Measurements from ENCODE around the gene SYNE4.

Gene SYNE4

GRCh38 chr19:35978832-35979365 lies 29.7 kb downstream of the SYNE4 start:
- no peak for TF ChIP-seq PAX5 (IDR thresholded peaks at IDR 0.05; ENCODE audit: insufficient read depth, low read length, severe bottlenecking)
- TF ChIP-seq TAF1 (IDR thresholded peaks at IDR 0.05; ENCODE audit: low read depth, low read length) = no peak
- no peak for TF ChIP-seq POLR2A (IDR thresholded peaks at IDR 0.05; ENCODE audit: low read depth, low read length)
- FAIRE-seq = no peak
- DNase-seq (ENCODE audit: insufficient read length, low spot score) = no peak

DNA sequence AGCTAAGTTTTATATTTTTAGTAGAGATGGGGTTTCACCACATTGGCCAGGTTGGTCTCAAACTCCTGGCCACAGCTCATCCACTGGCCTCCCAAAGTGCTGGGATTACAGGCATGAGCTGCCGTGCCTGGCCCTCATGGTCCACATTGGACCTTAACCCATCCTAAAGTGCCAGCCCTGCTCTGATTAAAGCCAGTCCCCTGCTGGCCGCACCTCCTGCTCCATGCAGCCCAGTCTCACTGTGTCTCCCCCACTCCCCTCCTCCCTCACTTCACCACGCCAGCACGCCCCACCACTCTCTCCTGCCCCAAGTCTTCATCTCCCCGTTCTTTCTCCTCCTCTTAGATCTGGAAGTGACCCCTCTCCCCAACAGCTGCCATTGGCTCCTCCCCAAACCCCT lies 30.3 kb downstream of the SYNE4 start:
- no peak for FAIRE-seq
- DNase-seq (ENCODE audit: insufficient read length, low spot score) = no peak
- no peak for TF ChIP-seq POU2F2 (IDR thresholded peaks at IDR 0.05; ENCODE audit: low read depth, low read length)
- TF ChIP-seq POLR2A (IDR thresholded peaks at IDR 0.05; ENCODE audit: low read depth, low read length) = no peak
- TF ChIP-seq PAX5 (IDR thresholded peaks at IDR 0.05; ENCODE audit: insufficient read depth, low read length, severe bottlenecking) = no peak
- no peak for TF ChIP-seq SPI1 (IDR thresholded peaks at IDR 0.05; ENCODE audit: low read depth, low read length)
- TF ChIP-seq POLR2AphosphoS5 (IDR thresholded peaks at IDR 0.05; ENCODE audit: low read depth, low read length) = no peak
- no peak for TF ChIP-seq TAF1 (IDR thresholded peaks at IDR 0.05; ENCODE audit: low read depth, low read length)

DNA sequence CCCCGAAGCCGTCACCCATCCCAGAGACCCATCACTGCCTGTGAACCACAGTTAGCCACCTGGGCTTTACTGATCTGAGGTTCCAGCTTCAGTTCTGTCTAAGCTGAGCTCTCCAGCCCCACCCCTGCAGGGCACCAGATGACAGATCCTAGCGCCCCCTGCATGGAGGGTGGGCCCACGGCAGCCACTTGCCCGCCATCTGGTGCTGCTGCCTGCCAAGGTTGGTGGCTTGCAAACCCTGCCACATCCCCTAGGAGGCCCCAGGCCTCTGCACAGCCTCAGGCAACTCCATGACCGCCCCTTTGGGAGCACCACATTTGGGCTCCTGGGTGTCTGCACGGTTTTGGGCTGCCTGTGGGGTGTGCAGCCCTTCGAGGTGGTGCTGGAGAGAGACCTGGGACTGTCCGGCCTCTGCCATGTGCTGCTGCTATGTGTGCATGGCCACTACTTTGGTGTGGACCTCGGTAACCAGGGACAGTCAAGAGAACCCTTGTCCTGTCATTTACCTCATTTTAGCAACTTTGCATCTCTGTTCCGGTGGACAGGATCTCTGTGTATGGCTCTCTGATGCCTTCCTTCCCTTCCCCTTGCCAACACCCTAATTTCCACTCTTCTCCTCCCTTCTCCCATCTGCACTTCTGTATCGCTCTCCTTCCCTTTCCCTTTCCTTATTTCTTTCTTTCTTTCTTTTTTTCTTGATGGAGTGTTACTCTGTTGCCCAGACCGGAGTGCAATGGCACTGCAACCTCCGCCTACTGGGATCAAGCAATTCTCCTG lies 31.0 kb downstream of the SYNE4 start:
- TF ChIP-seq POLR2A (IDR thresholded peaks at IDR 0.05; ENCODE audit: low read depth, low read length) = no peak
- TF ChIP-seq PAX5 (IDR thresholded peaks at IDR 0.05; ENCODE audit: insufficient read depth, low read length, severe bottlenecking) = no peak
- no peak for TF ChIP-seq POU2F2 (IDR thresholded peaks at IDR 0.05; ENCODE audit: low read depth, low read length)
- no peak for TF ChIP-seq POLR2AphosphoS5 (IDR thresholded peaks at IDR 0.05; ENCODE audit: low read depth, low read length)
- TF ChIP-seq TAF1 (IDR thresholded peaks at IDR 0.05; ENCODE audit: low read depth, low read length) = no peak
- no peak for TF ChIP-seq SPI1 (IDR thresholded peaks at IDR 0.05; ENCODE audit: low read depth, low read length)
- no peak for DNase-seq (ENCODE audit: insufficient read length, low spot score)
- FAIRE-seq = no peak

GRCh38 chr19:35975608-35976214 lies 32.9 kb downstream of the SYNE4 start:
- TF ChIP-seq SPI1 (IDR thresholded peaks at IDR 0.05; ENCODE audit: low read depth, low read length) = no peak
- no peak for TF ChIP-seq POLR2A (IDR thresholded peaks at IDR 0.05; ENCODE audit: low read depth, low read length)
- no peak for TF ChIP-seq TAF1 (IDR thresholded peaks at IDR 0.05; ENCODE audit: low read depth, low read length)
- TF ChIP-seq PAX5 (IDR thresholded peaks at IDR 0.05; ENCODE audit: insufficient read depth, low read length, severe bottlenecking) = no peak
- TF ChIP-seq POLR2AphosphoS5 (IDR thresholded peaks at IDR 0.05; ENCODE audit: low read depth, low read length) = no peak
- TF ChIP-seq POU2F2 (IDR thresholded peaks at IDR 0.05; ENCODE audit: low read depth, low read length) = no peak
- DNase-seq (ENCODE audit: insufficient read length, low spot score) (no peak), FAIRE-seq (no peak)

GRCh38 chr19:35973487-35973886 lies 35.1 kb downstream of the SYNE4 start:
- FAIRE-seq = no peak
- no peak for DNase-seq (ENCODE audit: insufficient read length, low spot score)
- TF ChIP-seq POLR2AphosphoS5 (IDR thresholded peaks at IDR 0.05; ENCODE audit: low read depth, low read length) (no peak), PAX5 (IDR thresholded peaks at IDR 0.05; ENCODE audit: insufficient read depth, low read length, severe bottlenecking) (no peak), SPI1 (IDR thresholded peaks at IDR 0.05; ENCODE audit: low read depth, low read length) (no peak)

DNA sequence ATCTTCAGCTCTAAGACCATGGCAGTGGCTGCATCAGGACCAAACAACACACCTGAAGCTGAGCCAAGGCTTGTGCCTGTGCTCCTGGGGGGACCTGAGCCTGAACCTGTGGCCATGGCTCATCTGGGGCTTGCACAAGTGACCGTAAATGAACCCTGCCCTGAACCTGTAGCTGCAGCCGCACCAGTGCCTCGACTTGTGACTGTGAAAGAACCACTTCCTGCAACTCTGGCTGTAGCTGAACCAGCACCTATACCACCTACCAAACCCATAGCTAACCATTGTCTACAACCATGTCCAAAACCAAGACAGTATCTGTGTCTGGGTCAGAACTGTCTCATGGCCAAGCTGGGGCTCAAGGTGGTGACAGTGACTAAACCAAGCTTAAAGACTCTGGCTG lies 41.8 kb downstream of the SYNE4 start:
- FAIRE-seq (no peak), DNase-seq (ENCODE audit: insufficient read length, low spot score) (no peak)
- TF ChIP-seq TAF1 (IDR thresholded peaks at IDR 0.05; ENCODE audit: low read depth, low read length) = no peak
- TF ChIP-seq SPI1 (IDR thresholded peaks at IDR 0.05; ENCODE audit: low read depth, low read length) = no peak
- no peak for TF ChIP-seq PAX5 (IDR thresholded peaks at IDR 0.05; ENCODE audit: insufficient read depth, low read length, severe bottlenecking)

- no peak for TF ChIP-seq POLR2A (IDR thresholded peaks at IDR 0.05; ENCODE audit: low read depth, low read length)
- no peak for TF ChIP-seq POLR2AphosphoS5 (IDR thresholded peaks at IDR 0.05; ENCODE audit: low read depth, low read length)
- TF ChIP-seq PAX5 (IDR thresholded peaks at IDR 0.05; ENCODE audit: insufficient read depth, low read length, severe bottlenecking) = no peak
- no peak for TF ChIP-seq POU2F2 (IDR thresholded peaks at IDR 0.05; ENCODE audit: low read depth, low read length)
- TF ChIP-seq TAF1 (IDR thresholded peaks at IDR 0.05; ENCODE audit: low read depth, low read length) = no peak
- no peak for TF ChIP-seq SPI1 (IDR thresholded peaks at IDR 0.05; ENCODE audit: low read depth, low read length)
- FAIRE-seq = no peak
- DNase-seq (ENCODE audit: insufficient read length, low spot score) = no peak
Measured at GRCh38 chr19:35963514-35963913, 45.1 kb downstream of the SYNE4 start.

DNA sequence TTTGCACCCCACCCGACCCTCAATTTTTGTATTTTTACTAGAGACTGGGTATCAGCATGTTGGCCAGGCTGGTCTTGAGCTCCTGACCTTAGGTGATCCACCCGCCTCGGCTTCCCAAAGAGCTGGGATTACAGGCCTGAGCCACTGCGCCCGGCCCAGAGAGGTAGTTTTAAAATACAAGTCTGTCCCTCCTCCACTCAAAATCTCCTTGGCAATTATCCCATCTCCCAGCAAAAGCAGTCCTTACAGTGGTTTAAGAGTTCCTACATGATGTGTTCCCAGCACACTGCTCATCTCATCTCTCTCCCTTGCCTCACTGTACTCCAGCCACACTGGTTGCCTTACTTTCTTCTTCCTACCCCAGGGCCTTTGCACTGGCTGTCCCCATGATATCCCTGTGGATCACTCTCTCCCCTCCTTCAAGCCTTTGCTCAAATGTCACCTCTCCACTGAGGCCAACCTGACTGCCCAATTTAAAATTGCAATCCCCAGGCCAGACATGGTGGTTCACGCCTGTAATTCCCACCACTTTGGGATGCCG lies 48.1 kb downstream of the SYNE4 start:
- TF ChIP-seq SPI1 (IDR thresholded peaks at IDR 0.05; ENCODE audit: low read depth, low read length) = no peak
- no peak for TF ChIP-seq TAF1 (IDR thresholded peaks at IDR 0.05; ENCODE audit: low read depth, low read length)
- no peak for TF ChIP-seq POLR2A (IDR thresholded peaks at IDR 0.05; ENCODE audit: low read depth, low read length)
- TF ChIP-seq POU2F2 (IDR thresholded peaks at IDR 0.05; ENCODE audit: low read depth, low read length) = no peak
- TF ChIP-seq POLR2AphosphoS5 (IDR thresholded peaks at IDR 0.05; ENCODE audit: low read depth, low read length) = no peak

DNA sequence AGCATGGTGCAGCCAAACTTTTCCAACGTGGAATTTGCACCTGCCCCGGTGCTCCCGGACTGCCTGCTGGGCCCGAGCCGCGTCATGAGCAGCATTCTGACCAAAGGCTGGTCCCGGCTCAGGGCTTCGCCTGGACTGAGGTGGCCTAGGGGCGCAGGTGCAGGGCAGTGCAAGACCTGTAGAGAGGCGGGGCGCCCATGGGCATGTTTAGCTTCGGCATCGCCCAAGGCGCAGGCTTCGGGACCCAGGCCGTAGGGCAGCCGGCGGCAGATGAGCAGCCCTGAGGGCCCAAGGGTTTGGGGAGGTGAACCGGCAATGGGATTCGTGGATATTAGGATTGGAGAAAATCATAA lies 48.7 kb downstream of the SYNE4 start:
- TF ChIP-seq SPI1 (IDR thresholded peaks at IDR 0.05; ENCODE audit: low read depth, low read length) = no peak
- no peak for TF ChIP-seq PAX5 (IDR thresholded peaks at IDR 0.05; ENCODE audit: insufficient read depth, low read length, severe bottlenecking)
- TF ChIP-seq TAF1 (IDR thresholded peaks at IDR 0.05; ENCODE audit: low read depth, low read length) = no peak
- TF ChIP-seq POU2F2 (IDR thresholded peaks at IDR 0.05; ENCODE audit: low read depth, low read length) = no peak
- no peak for TF ChIP-seq POLR2A (IDR thresholded peaks at IDR 0.05; ENCODE audit: low read depth, low read length)
- TF ChIP-seq POLR2AphosphoS5 (IDR thresholded peaks at IDR 0.05; ENCODE audit: low read depth, low read length) = no peak
- DNase-seq (ENCODE audit: insufficient read length, low spot score) (no peak), FAIRE-seq (no peak)

More for the DNA sequence above, 48.1 kb downstream of the SYNE4 start:
- DNase-seq (ENCODE audit: insufficient read length, low spot score) (no peak), FAIRE-seq (no peak)

Data from GM12891 (cell line).